Measurements from ENCODE around the gene CAMKMT.

CAMKMT gene

GRCh38 chr2:44616667-44617155 is 255.0 kb downstream of the CAMKMT start:
- H3K9me3 ChIP-seq (ENCODE audit: control insufficient read depth, insufficient read depth, low read length): no peaks in the 10 kb centered on the region
- H3K27me3 ChIP-seq (ENCODE audit: control insufficient read depth, insufficient read depth, low read length): no peaks in the 10 kb centered on the region
- H3K4me1 ChIP-seq (ENCODE audit: control insufficient read depth, insufficient read depth, low read length): peaks cover 11% of the 10 kb centered on the region
- H3K9ac ChIP-seq (ENCODE audit: low read depth, low read length): no peak overlapping the region
- H3K4me3 ChIP-seq (ENCODE audit: low read depth, low read length): no peak overlapping the region
- H3K36me3 ChIP-seq (ENCODE audit: control insufficient read depth, insufficient read depth, low read length): no peaks in the 10 kb centered on the region

GRCh38 chr2:44618251-44619023 is 256.7 kb downstream of the CAMKMT start:
- Histone ChIP-seq H3K9me3 (ENCODE audit: control insufficient read depth, insufficient read depth, low read length) (no peaks in the 10 kb centered on the region), H3K4me1 (ENCODE audit: control insufficient read depth, insufficient read depth, low read length) (peaks cover 11% of the 10 kb centered on the region)

GRCh38 chr2:44620189-44620990 is 258.6 kb downstream of the CAMKMT start:
- no peak overlapping the region for H3K4me3 ChIP-seq (ENCODE audit: low read depth, low read length)
- no peaks in the 10 kb centered on the region for H3K9me3 ChIP-seq (ENCODE audit: control insufficient read depth, insufficient read depth, low read length)
- H3K36me3 ChIP-seq (ENCODE audit: control insufficient read depth, insufficient read depth, low read length): no peaks in the 10 kb centered on the region
- H3K4me1 ChIP-seq (ENCODE audit: control insufficient read depth, insufficient read depth, low read length): peaks cover 8% of the 10 kb centered on the region
- no peaks in the 10 kb centered on the region for H3K27me3 ChIP-seq (ENCODE audit: control insufficient read depth, insufficient read depth, low read length)
- H3K9ac ChIP-seq (ENCODE audit: low read depth, low read length): no peak overlapping the region

More at GRCh38 chr2:44618251-44619023, 256.7 kb downstream of the CAMKMT start:
- Histone ChIP-seq H3K4me3 (ENCODE audit: low read depth, low read length) (no peak overlapping the region), H3K36me3 (ENCODE audit: control insufficient read depth, insufficient read depth, low read length) (no peaks in the 10 kb centered on the region), H3K27me3 (ENCODE audit: control insufficient read depth, insufficient read depth, low read length) (no peaks in the 10 kb centered on the region), H3K9ac (ENCODE audit: low read depth, low read length) (no peak overlapping the region)

- H3K36me3 ChIP-seq (ENCODE audit: control insufficient read depth, insufficient read depth, low read length): no peaks in the 10 kb centered on the region
- H3K9me3 ChIP-seq (ENCODE audit: control insufficient read depth, insufficient read depth, low read length): no peaks in the 10 kb centered on the region
Observed at GRCh38 chr2:44623622-44624351, 262.0 kb downstream of the CAMKMT start.

GRCh38 chr2:44628297-44628696 is 266.6 kb downstream of the CAMKMT start:
- no peaks in the 10 kb centered on the region for H3K4me1 ChIP-seq (ENCODE audit: control insufficient read depth, insufficient read depth, low read length)
- H3K36me3 ChIP-seq (ENCODE audit: control insufficient read depth, insufficient read depth, low read length): no peaks in the 10 kb centered on the region
- H3K27me3 ChIP-seq (ENCODE audit: control insufficient read depth, insufficient read depth, low read length): no peaks in the 10 kb centered on the region
- peaks cover 6% of the 10 kb centered on the region for H3K9me3 ChIP-seq (ENCODE audit: control insufficient read depth, insufficient read depth, low read length)
- no peak overlapping the region for H3K9ac ChIP-seq (ENCODE audit: low read depth, low read length)
- no peak overlapping the region for H3K4me3 ChIP-seq (ENCODE audit: low read depth, low read length)

More at GRCh38 chr2:44623622-44624351, 262.0 kb downstream of the CAMKMT start:
- Histone ChIP-seq H3K4me3 (ENCODE audit: low read depth, low read length) (no peak overlapping the region), H3K27me3 (ENCODE audit: control insufficient read depth, insufficient read depth, low read length) (no peaks in the 10 kb centered on the region), H3K4me1 (ENCODE audit: control insufficient read depth, insufficient read depth, low read length) (no peaks in the 10 kb centered on the region), H3K9ac (ENCODE audit: low read depth, low read length) (no peak overlapping the region)

- Histone ChIP-seq H3K27me3 (ENCODE audit: control insufficient read depth, insufficient read depth, low read length) (no peaks in the 10 kb centered on the region), H3K4me3 (ENCODE audit: low read depth, low read length) (no peak overlapping the region), H3K4me1 (ENCODE audit: control insufficient read depth, insufficient read depth, low read length) (no peaks in the 10 kb centered on the region), H3K9me3 (ENCODE audit: control insufficient read depth, insufficient read depth, low read length) (peaks cover 6% of the 10 kb centered on the region), H3K9ac (ENCODE audit: low read depth, low read length) (no peak overlapping the region), H3K36me3 (ENCODE audit: control insufficient read depth, insufficient read depth, low read length) (no peaks in the 10 kb centered on the region)
Observed at GRCh38 chr2:44632931-44633689, 271.4 kb downstream of the CAMKMT start.

GRCh38 chr2:44635725-44636124 is 274.0 kb downstream of the CAMKMT start:
- Histone ChIP-seq H3K9me3 (ENCODE audit: control insufficient read depth, insufficient read depth, low read length) (peaks cover 6% of the 10 kb centered on the region), H3K4me3 (ENCODE audit: low read depth, low read length) (no peak overlapping the region), H3K9ac (ENCODE audit: low read depth, low read length) (no peak overlapping the region), H3K4me1 (ENCODE audit: control insufficient read depth, insufficient read depth, low read length) (peaks cover 2% of the 10 kb centered on the region), H3K27me3 (ENCODE audit: control insufficient read depth, insufficient read depth, low read length) (no peaks in the 10 kb centered on the region), H3K36me3 (ENCODE audit: control insufficient read depth, insufficient read depth, low read length) (no peaks in the 10 kb centered on the region)

- H3K36me3 ChIP-seq (ENCODE audit: control insufficient read depth, insufficient read depth, low read length): no peaks in the 10 kb centered on the region
- no peaks in the 10 kb centered on the region for H3K27me3 ChIP-seq (ENCODE audit: control insufficient read depth, insufficient read depth, low read length)
- H3K4me1 ChIP-seq (ENCODE audit: control insufficient read depth, insufficient read depth, low read length): peaks cover 2% of the 10 kb centered on the region
- no peaks in the 10 kb centered on the region for H3K9me3 ChIP-seq (ENCODE audit: control insufficient read depth, insufficient read depth, low read length)
- no peak overlapping the region for H3K4me3 ChIP-seq (ENCODE audit: low read depth, low read length)
- no peak overlapping the region for H3K9ac ChIP-seq (ENCODE audit: low read depth, low read length)
Observed at GRCh38 chr2:44638649-44639048, 276.9 kb downstream of the CAMKMT start.

- no peaks in the 10 kb centered on the region for H3K9me3 ChIP-seq (ENCODE audit: control insufficient read depth, insufficient read depth, low read length)
- no peaks in the 10 kb centered on the region for H3K27me3 ChIP-seq (ENCODE audit: control insufficient read depth, insufficient read depth, low read length)
- peaks cover 2% of the 10 kb centered on the region for H3K4me1 ChIP-seq (ENCODE audit: control insufficient read depth, insufficient read depth, low read length)
- H3K4me3 ChIP-seq (ENCODE audit: low read depth, low read length): no peak overlapping the region
- H3K9ac ChIP-seq (ENCODE audit: low read depth, low read length): no peak overlapping the region
- H3K36me3 ChIP-seq (ENCODE audit: control insufficient read depth, insufficient read depth, low read length): no peaks in the 10 kb centered on the region
Observed at GRCh38 chr2:44639399-44639798, 277.7 kb downstream of the CAMKMT start.

- Histone ChIP-seq H3K36me3 (ENCODE audit: control insufficient read depth, insufficient read depth, low read length) (no peaks in the 10 kb centered on the region), H3K4me3 (ENCODE audit: low read depth, low read length) (no peak overlapping the region), H3K27me3 (ENCODE audit: control insufficient read depth, insufficient read depth, low read length) (no peaks in the 10 kb centered on the region), H3K9ac (ENCODE audit: low read depth, low read length) (no peak overlapping the region), H3K4me1 (ENCODE audit: control insufficient read depth, insufficient read depth, low read length) (peaks cover 3% of the 10 kb centered on the region), H3K9me3 (ENCODE audit: control insufficient read depth, insufficient read depth, low read length) (no peaks in the 10 kb centered on the region)
Observed at GRCh38 chr2:44642123-44642857, 280.5 kb downstream of the CAMKMT start.

All from iPS-15b (cell line).